CD4-positive, alpha-beta T cell treated with Interleukin-15 for 4 hours (primary cell): ENCODE results near the gene CNTNAP2.
"Not testable (repeated sequence)": the region's sequence is repeated elsewhere in the genome, so short reads cannot be mapped to it uniquely, and the experiment has no call there.

Experiments used
- DNase-seq: peaks from one replicate; pipeline ENCODE4 v3.0.0-alpha.2; 2020; ENCODE audit warnings: low spot score

Gene CNTNAP2

GRCh38 chr7:146889806-146890555 lies 773.4 kb downstream of the CNTNAP2 start:
- DNase-seq = no peak

- DNase-seq = no peak
These were observed 775.5 kb downstream of the CNTNAP2 start for GRCh38 chr7:146892151-146892550.

GRCh38 chr7:146894927-146895326 lies 778.3 kb downstream of the CNTNAP2 start:
- no peak for DNase-seq

- DNase-seq = no peak
These were observed 785.7 kb downstream of the CNTNAP2 start for GRCh38 chr7:146902266-146902665.

GRCh38 chr7:146902728-146903127 lies 786.1 kb downstream of the CNTNAP2 start:
- DNase-seq = no peak

GRCh38 chr7:146905746-146906145 lies 789.1 kb downstream of the CNTNAP2 start:
- not testable (repeated sequence) for DNase-seq

GRCh38 chr7:146922782-146923181 lies 806.2 kb downstream of the CNTNAP2 start:
- DNase-seq = no peak

- DNase-seq = no peak
These were observed 810.2 kb downstream of the CNTNAP2 start for GRCh38 chr7:146926841-146927240.

GRCh38 chr7:146937836-146938235 lies 821.2 kb downstream of the CNTNAP2 start:
- no peak for DNase-seq

GRCh38 chr7:146943483-146943882 lies 826.9 kb downstream of the CNTNAP2 start:
- DNase-seq = no peak

GRCh38 chr7:146948703-146949102 lies 832.1 kb downstream of the CNTNAP2 start:
- no peak for DNase-seq

GRCh38 chr7:146956321-146956720 lies 839.7 kb downstream of the CNTNAP2 start:
- DNase-seq = no peak

GRCh38 chr7:146956853-146957252 lies 840.3 kb downstream of the CNTNAP2 start:
- DNase-seq = no peak

- DNase-seq = no peak
These were observed 844.3 kb downstream of the CNTNAP2 start for GRCh38 chr7:146960773-146961391.

GRCh38 chr7:146961617-146962016 lies 845.0 kb downstream of the CNTNAP2 start:
- DNase-seq = no peak

GRCh38 chr7:146966274-146966673 lies 849.7 kb downstream of the CNTNAP2 start:
- DNase-seq = no peak

GRCh38 chr7:146982482-146982881 lies 865.9 kb downstream of the CNTNAP2 start:
- DNase-seq = no peak

- no peak for DNase-seq
These were observed 875.0 kb downstream of the CNTNAP2 start for GRCh38 chr7:146991596-146991995.

- no peak for DNase-seq
These were observed 877.2 kb downstream of the CNTNAP2 start for GRCh38 chr7:146993764-146994163.

GRCh38 chr7:147008530-147008929 lies 891.9 kb downstream of the CNTNAP2 start:
- no peak for DNase-seq

- no peak for DNase-seq
These were observed 896.1 kb downstream of the CNTNAP2 start for GRCh38 chr7:147012666-147013065.

- DNase-seq = no peak
These were observed 897.2 kb downstream of the CNTNAP2 start for GRCh38 chr7:147013825-147014224.

GRCh38 chr7:147014286-147014955 lies 897.8 kb downstream of the CNTNAP2 start:
- DNase-seq = no peak
